Neuronal stem cell (in vitro differentiated cells): ENCODE measurements around the gene HSPA9.

Experiments
- DNase-seq: peaks from one replicate; pipeline ENCODE4 v3.0.0-alpha.2; 2013; ENCODE audit warnings: low spot score
- H2AFZ ChIP-seq: one replicate; pipeline ENCODE4 v1.6.1; 2013; ENCODE audit warnings: mild to moderate bottlenecking, low read length, inconsistent platforms
- H2AK5ac ChIP-seq: 2 replicates; pipeline ENCODE4 v1.6.1; 2013; ENCODE audit warnings: low read depth, mild to moderate bottlenecking, inconsistent platforms, low read length, moderate library complexity, mixed read lengths
- H2BK120ac ChIP-seq: 2 replicates; pipeline ENCODE4 v1.6.1; 2013; ENCODE audit warnings: low read depth, mild to moderate bottlenecking, inconsistent platforms, low read length, moderate library complexity, mixed read lengths
- H2BK12ac ChIP-seq: one replicate; pipeline ENCODE4 v1.6.1; 2013; ENCODE audit warnings: low read length, inconsistent platforms
- H2BK15ac ChIP-seq: 2 replicates; pipeline ENCODE4 v1.6.1; 2013; ENCODE audit warnings: mild to moderate bottlenecking, low read length, inconsistent platforms, mixed read lengths
- H2BK5ac ChIP-seq: one replicate; pipeline ENCODE4 v1.6.1; 2013; ENCODE audit warnings: inconsistent platforms, mild to moderate bottlenecking, low read length, moderate library complexity
- H3K14ac ChIP-seq: one replicate; pipeline ENCODE4 v1.6.1; 2013; ENCODE audit warnings: low read length, inconsistent platforms
- H3K18ac ChIP-seq: 2 replicates; pipeline ENCODE4 v1.6.1; 2013; ENCODE audit warnings: low read length, inconsistent platforms
- H3K23ac ChIP-seq: 2 replicates; pipeline ENCODE4 v1.6.1; 2013; ENCODE audit warnings: low read depth, mild to moderate bottlenecking, mixed read lengths, low read length, inconsistent platforms; ENCODE audit not compliant: poor library complexity
- H3K27ac ChIP-seq: replicated peaks from 3 replicates; pipeline ENCODE4 v1.5.1; 2013; ENCODE audit warnings: low read length, inconsistent platforms
- H3K27me3 ChIP-seq, 3 experiments: 2 replicates each; pipeline ENCODE4 v1.6.1; 2013; ENCODE audit warnings: low read length in 3 of 3, mild to moderate bottlenecking in 2 of 3, inconsistent platforms in 1 of 3, low read depth in 1 of 3, mixed read lengths in 1 of 3, moderate library complexity in 1 of 3; ENCODE audit not compliant: control insufficient read depth in 3 of 3, insufficient read depth in 3 of 3
- H3K36me3 ChIP-seq, 2 donors: replicated peaks in 1 of 2; 2 replicates each; pipeline ENCODE4 v1.6.1; 2013; ENCODE audit warnings: low read length in 2 of 2; ENCODE audit not compliant: control insufficient read depth in 2 of 2, insufficient read depth in 2 of 2
- H3K4ac ChIP-seq: 2 replicates; pipeline ENCODE4 v1.6.1; 2013; ENCODE audit warnings: inconsistent platforms, mild to moderate bottlenecking, low read length, moderate library complexity
- H3K4me1 ChIP-seq, 2 donors: 1 replicate in 1 of 2; 2 replicates in 1 of 2; pipeline ENCODE4 v1.6.1; 2013; ENCODE audit warnings: low read length in 2 of 2, low read depth in 1 of 2; ENCODE audit not compliant: control insufficient read depth in 2 of 2, insufficient read depth in 1 of 2
- H3K4me2 ChIP-seq: one replicate; pipeline ENCODE4 v1.6.1; 2013; ENCODE audit warnings: mild to moderate bottlenecking, low read length, inconsistent platforms; ENCODE audit not compliant: insufficient read depth, poor library complexity, severe bottlenecking
- H3K4me3 ChIP-seq, 2 donors: 2 replicates each; pipeline ENCODE4 v1.5.1; 2013; ENCODE audit warnings: low read length in 2 of 2, mild to moderate bottlenecking in 2 of 2, inconsistent platforms in 1 of 2, moderate library complexity in 1 of 2
- H3K79me1 ChIP-seq: one replicate; pipeline ENCODE4 v1.6.1; 2013; ENCODE audit warnings: low read depth, mild to moderate bottlenecking, inconsistent platforms, low read length, moderate library complexity
- H3K9ac ChIP-seq: one replicate; pipeline ENCODE4 v1.6.1; 2013; ENCODE audit warnings: mild to moderate bottlenecking, low read depth, low read length, inconsistent platforms; ENCODE audit not compliant: poor library complexity
- H3K9me3 ChIP-seq, 2 donors: replicated peaks in 1 of 2; 2 replicates each; pipeline versions ENCODE3 to v1.6.1; 2013; ENCODE audit warnings: low read length in 2 of 2, mild to moderate bottlenecking in 2 of 2, inconsistent platforms in 1 of 2, low read depth in 1 of 2, mixed read lengths in 1 of 2, moderate library complexity in 1 of 2; ENCODE audit not compliant: control insufficient read depth in 2 of 2, insufficient read depth in 1 of 2
- H4K8ac ChIP-seq: one replicate; pipeline ENCODE4 v1.6.1; 2013; ENCODE audit warnings: low read depth, mild to moderate bottlenecking, inconsistent platforms, low read length, moderate library complexity
- H4K91ac ChIP-seq: one replicate; pipeline ENCODE4 v1.6.1; 2013; ENCODE audit warnings: low read length, low read depth, mild to moderate bottlenecking, inconsistent platforms; ENCODE audit not compliant: poor library complexity
- WGBS, 2 donors: extraction: QIAGEN DNeasy Blood & Tissue Kit; methylation state at CpG; one replicate each; pipeline ENCODE4 v1.1.7; 2013; ENCODE audit warnings: missing lambda C conversion rate in 2 of 2, mixed read lengths in 1 of 2; ENCODE audit not compliant: insufficient read length in 2 of 2, insufficient replicate concordance in 1 of 2; ENCODE audit errors: extremely low coverage in 2 of 2; 5-methylcytosine and 5-hydroxymethylcytosine counted together

HSPA9 gene

GRCh38 chr5:138559937-138560336 lies 15.3 kb downstream of the HSPA9 start:
- Histone ChIP-seq H3K4ac (no peak overlapping the region), H2AFZ (no peak overlapping the region), H2BK5ac (no peak overlapping the region), H3K4me2 (no peak overlapping the region), H3K79me1 (peaks cover 2% of the 10 kb centered on the region), H3K4me3 (no peak overlapping the region), H4K91ac (no peak overlapping the region), H2BK120ac (no peak overlapping the region), H2AK5ac (no peak overlapping the region), H3K14ac (no peak overlapping the region), H3K36me3 (peaks cover 38 to 96% of the 10 kb centered on the region in 2 donors), H2BK15ac (no peak overlapping the region), H3K27me3 (no peaks in the 10 kb centered on the region), H2BK12ac (no peak overlapping the region), H3K18ac (no peak overlapping the region), H3K9ac (no peak overlapping the region), H3K27ac (no peak overlapping the region), H3K9me3 (no peaks in the 10 kb centered on the region), H4K8ac (no peak overlapping the region), H3K23ac (no peak overlapping the region), H3K4me1 (no peaks in the 10 kb centered on the region)
- no CpG with 5 or more reads among the region's 7 CpGs for WGBS, 2 donors
- no peak for DNase-seq

GRCh38 chr5:138557677-138558076 lies 17.5 kb downstream of the HSPA9 start:
- Histone ChIP-seq H2BK5ac (no peak overlapping the region), H3K23ac (no peak overlapping the region), H3K4ac (no peak overlapping the region), H3K4me3 (no peak overlapping the region), H3K27ac (no peak overlapping the region), H3K27me3 (no peaks in the 10 kb centered on the region), H3K4me2 (no peak overlapping the region), H4K8ac (no peak overlapping the region), H2AFZ (no peak overlapping the region), H2AK5ac (no peak overlapping the region), H2BK15ac (no peak overlapping the region), H3K14ac (no peak overlapping the region), H2BK120ac (no peak overlapping the region), H3K9ac (no peak overlapping the region), H3K9me3 (no peaks in the 10 kb centered on the region), H3K4me1 (no peaks in the 10 kb centered on the region), H2BK12ac (no peak overlapping the region), H3K18ac (no peak overlapping the region), H3K79me1 (no peaks in the 10 kb centered on the region), H3K36me3 (peaks cover 35 to 95% of the 10 kb centered on the region in 2 donors), H4K91ac (no peak overlapping the region)
- no CpG with 5 or more reads among the region's 2 CpGs for WGBS, 2 donors
- no peak for DNase-seq

GRCh38 chr5:138554143-138554542 lies 21.1 kb downstream of the HSPA9 start:
- H2BK120ac ChIP-seq = no peak overlapping the region
- no peak overlapping the region for H2BK15ac ChIP-seq
- no peak overlapping the region for H4K8ac ChIP-seq
- DNase-seq = no peak
- WGBS, 2 donors = no CpG with 5 or more reads among the region's 1 CpG
- H3K4me3 ChIP-seq = no peak overlapping the region
- H2AFZ ChIP-seq = no peak overlapping the region
- H3K9ac ChIP-seq = no peak overlapping the region
- H3K9me3 ChIP-seq = no peaks in the 10 kb centered on the region
- H3K4ac ChIP-seq = no peak overlapping the region
- no peaks in the 10 kb centered on the region for H3K4me1 ChIP-seq
- no peak overlapping the region for H3K18ac ChIP-seq
- no peak overlapping the region for H2BK12ac ChIP-seq
- peaks cover 25 to 81% of the 10 kb centered on the region in 2 donors for H3K36me3 ChIP-seq
- H3K27me3 ChIP-seq = no peaks in the 10 kb centered on the region
- no peak overlapping the region for H3K27ac ChIP-seq
- no peak overlapping the region for H2AK5ac ChIP-seq
- no peak overlapping the region for H3K23ac ChIP-seq
- H4K91ac ChIP-seq = no peak overlapping the region
- no peak overlapping the region for H2BK5ac ChIP-seq
- H3K14ac ChIP-seq = no peak overlapping the region
- H3K79me1 ChIP-seq = no peaks in the 10 kb centered on the region
- H3K4me2 ChIP-seq = no peak overlapping the region

DNA sequence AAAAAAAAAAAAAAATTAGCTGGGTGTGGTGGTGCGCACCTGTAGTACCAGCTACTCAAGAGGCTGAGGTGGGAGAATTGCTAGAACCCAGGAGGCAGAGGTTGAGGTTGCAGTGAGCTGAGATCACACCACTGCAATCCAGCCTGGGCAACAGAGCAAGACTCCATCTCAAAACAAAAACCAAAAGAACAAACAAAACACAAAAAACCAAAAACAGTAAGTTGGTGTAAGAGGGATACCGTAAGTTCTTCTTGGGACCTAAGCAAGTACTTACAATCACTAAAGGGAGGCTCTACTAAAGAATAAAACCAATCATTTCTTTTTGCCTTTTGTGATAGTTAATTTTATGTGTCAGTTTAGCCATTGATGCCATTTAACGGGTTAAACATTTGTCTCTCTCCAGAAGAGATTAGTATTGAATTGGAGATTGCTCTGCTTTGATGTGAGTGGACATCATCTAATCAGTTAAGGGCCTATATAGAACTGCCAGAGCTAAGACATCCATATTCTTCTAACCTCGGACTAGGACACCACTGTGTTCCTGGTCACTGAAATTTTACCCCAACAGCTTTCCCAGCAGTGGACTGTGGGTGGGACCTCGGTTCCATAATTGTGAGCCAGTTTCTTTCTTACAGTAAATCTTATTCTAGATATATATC lies 21.6 kb downstream of the HSPA9 start:
- H2BK15ac ChIP-seq = no peak overlapping the region
- H2BK5ac ChIP-seq = no peak overlapping the region
- no peaks in the 10 kb centered on the region for H3K79me1 ChIP-seq
- H3K18ac ChIP-seq = no peak overlapping the region
- no peak overlapping the region for H3K4ac ChIP-seq
- H4K91ac ChIP-seq = no peak overlapping the region
- H3K27me3 ChIP-seq = no peaks in the 10 kb centered on the region
- no peak overlapping the region for H2AK5ac ChIP-seq
- H3K23ac ChIP-seq = no peak overlapping the region
- H3K9ac ChIP-seq = no peak overlapping the region
- H3K27ac ChIP-seq = no peak overlapping the region
- H3K4me1 ChIP-seq = no peaks in the 10 kb centered on the region
- no peak overlapping the region for H3K4me3 ChIP-seq
- H3K36me3 ChIP-seq = peaks cover 20 to 77% of the 10 kb centered on the region in 2 donors
- WGBS, 2 donors = no CpG with 5 or more reads among the region's 5 CpGs
- H2BK120ac ChIP-seq = no peak overlapping the region
- H3K14ac ChIP-seq = no peak overlapping the region
- DNase-seq = no peak
- H3K4me2 ChIP-seq = no peak overlapping the region
- no peak overlapping the region for H2BK12ac ChIP-seq
- no peaks in the 10 kb centered on the region for H3K9me3 ChIP-seq
- no peak overlapping the region for H2AFZ ChIP-seq
- no peak overlapping the region for H4K8ac ChIP-seq
